Epithelial cell of alveolus of lung (primary cell): ENCODE measurements around the gene RIMS3. TPM values are rescaled to one million over a fixed set of nuclear protein-coding genes. Genes with fewer than 3 reads are reported as not detected.

Experiments
- total RNA-seq: library from RNA; depleted of rRNA; stranded (reverse); fragments of >200 nt; gene quantifications from 2 replicates; pipeline ENCODE4 v1.2.1, GENCODE V29; 2015

The RIMS3 gene
- 0.16 and 0.52 TPM in 2 replicates for total RNA-seq

DNA sequence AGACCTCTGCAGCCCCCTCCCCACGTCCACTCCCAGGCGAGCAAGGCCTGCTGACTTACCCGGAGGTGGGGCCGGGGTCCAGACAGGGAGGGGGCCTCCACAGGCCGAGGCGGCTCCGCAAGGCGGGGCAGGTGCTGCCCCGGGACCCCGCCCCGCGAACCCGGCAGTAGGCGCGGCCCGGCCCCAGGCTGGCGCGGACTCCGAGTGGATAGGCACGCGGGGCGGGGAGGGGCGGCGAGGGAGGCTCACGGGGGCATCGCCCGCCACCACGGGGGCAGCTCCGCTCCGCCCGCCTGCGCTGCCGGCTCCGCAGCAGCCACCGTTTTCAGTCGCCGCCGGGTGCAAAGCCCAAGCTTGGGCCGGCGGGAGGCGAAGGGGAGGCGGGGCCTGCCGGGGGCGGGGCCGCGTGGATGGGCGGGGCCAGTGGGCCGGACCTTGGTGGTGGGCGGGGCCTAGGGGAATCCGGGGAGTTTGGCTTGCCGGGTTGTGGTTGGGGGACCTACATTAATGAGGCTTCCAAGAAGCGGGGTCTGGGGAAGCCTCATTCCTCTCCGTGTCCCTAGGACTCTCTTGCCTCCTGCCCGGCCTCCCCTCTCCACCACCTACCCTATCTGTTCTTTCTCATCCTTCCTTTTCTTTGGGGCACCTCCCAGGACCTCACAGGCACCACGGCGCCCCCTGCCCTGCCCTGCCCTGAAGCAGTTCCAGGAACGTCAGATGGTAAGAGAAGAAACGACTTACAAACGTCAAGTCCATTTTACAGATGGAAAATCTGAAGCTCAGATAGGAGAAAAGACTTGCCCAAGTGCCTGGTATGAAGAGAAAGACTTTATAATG is at the start of gene RIMS3:
Gene RIMS3, minus strand, starts transcription at position 348 of the 837 bp plus-strand sequence. CDS start 23,757 bp downstream, outside the sequence.

DNA sequence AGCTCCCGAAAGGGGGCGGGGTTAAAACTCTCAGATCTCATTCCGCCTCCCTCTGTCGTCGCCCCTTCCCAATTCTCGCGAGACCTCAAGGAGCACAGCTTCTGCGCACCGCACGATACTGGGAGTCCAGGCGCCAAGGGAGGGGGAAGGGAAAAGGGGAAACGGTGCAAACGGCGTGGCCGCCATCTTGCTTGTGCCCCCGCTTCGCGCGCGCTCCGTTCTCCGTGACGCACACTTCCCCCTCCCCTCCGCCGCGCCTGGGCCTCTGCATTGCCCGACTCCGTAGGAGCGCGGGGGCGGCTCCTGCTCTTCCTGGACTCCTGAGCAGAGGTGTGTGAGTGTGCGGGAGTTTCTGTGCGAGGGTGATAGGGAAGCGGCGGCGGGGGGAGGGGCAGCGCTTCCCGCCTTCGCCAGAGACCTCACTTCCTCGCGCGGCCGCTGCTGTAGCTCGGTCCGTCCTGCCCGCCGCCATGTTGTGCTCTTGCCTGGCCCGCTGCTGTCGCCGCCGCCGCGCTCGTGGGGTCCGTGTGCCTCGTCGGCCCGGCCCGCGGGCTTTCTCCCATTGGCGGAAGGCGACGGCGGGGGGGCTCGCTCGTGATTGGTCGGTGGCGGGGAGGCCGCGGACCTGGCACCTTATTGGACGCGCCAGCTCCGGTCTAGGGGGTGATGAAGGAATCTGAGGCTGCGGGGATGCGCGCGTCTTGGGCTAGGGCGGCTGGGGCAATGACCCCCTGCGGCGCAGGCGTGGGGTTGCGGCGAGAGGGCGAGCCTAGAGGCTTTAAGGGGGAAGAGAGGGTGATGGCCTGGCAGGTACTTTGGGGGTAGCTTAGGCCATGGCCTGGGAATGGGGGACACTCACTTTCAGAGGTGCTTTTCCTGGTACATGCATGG is 26.3 kb upstream of the RIMS3 start, which contains the start of gene NFYC:
Gene NFYC, plus strand, starts transcription at position 167 of the 891 bp plus-strand sequence. CDS start 47,140 bp downstream, outside the sequence.

Other genes with a start within 250 kb of the RIMS3 start
- gene ZFP69B, start 215.2 kb downstream of the RIMS3 start, total RNA-seq: 0.32 and 4.5 TPM in 2 replicates
- gene ZFP69, start 188.4 kb downstream of the RIMS3 start, total RNA-seq: 3.0 TPM in 2 replicates
- 9.1 and 25.4 TPM in 2 replicates for gene EXO5, start 156.9 kb downstream of the RIMS3 start, total RNA-seq
- gene ZNF684, start 134.0 kb downstream of the RIMS3 start, total RNA-seq: 4.6 and 5.0 TPM in 2 replicates
- gene NFYC, start 26.0 kb upstream of the RIMS3 start, total RNA-seq: 32.7 and 38.5 TPM in 2 replicates
- 0.08 TPM in 1 of 2 replicates, not detected in the other for gene KCNQ4, start 118.1 kb upstream of the RIMS3 start, total RNA-seq
- gene CITED4, start 196.7 kb upstream of the RIMS3 start, total RNA-seq: 8.1 and 8.4 TPM in 2 replicates